Breast epithelium (tissue), 4 donors: ENCODE measurements around the gene RGS1. TPM values are rescaled to one million over a fixed set of nuclear protein-coding genes. Genes with fewer than 3 reads are reported as not detected.

Experiments used
- DNase-seq, 2 donors: peaks; one replicate each; pipeline ENCODE4 v3.0.0-alpha.2; 2019; ENCODE audit warnings: low spot score in 2 of 2
- H3K27ac ChIP-seq, 2 donors: fragments of 200-600 bp; sonication (generic) in 1 of 2; one replicate each; pipeline ENCODE4 v1.5.1; 2016 to 2019; ENCODE audit warnings: mild to moderate bottlenecking in 1 of 2
- H3K27me3 ChIP-seq, 2 donors: fragments of 200-600 bp; sonication (generic) in 1 of 2; one replicate each; pipeline versions ENCODE4 v1.5.1 to v1.6.0; 2017 to 2019; ENCODE audit warnings: control low read depth in 1 of 2, mild to moderate bottlenecking in 1 of 2
- H3K36me3 ChIP-seq: fragments of 200-600 bp; one replicate; pipeline ENCODE4 v1.5.1; 2019
- H3K4me1 ChIP-seq, 2 donors: fragments of 200-600 bp; sonication (generic); one replicate each; pipeline ENCODE4 v1.5.1; 2016 to 2019; ENCODE audit warnings: control low read depth in 1 of 2
- H3K4me3 ChIP-seq, 3 donors: fragments of 200-600 bp; sonication (generic); 1 replicate in 2 of 3; 2 replicates in 1 of 3; pipeline ENCODE4 v1.5.1; 2016 to 2019; ENCODE audit warnings: mild to moderate bottlenecking in 3 of 3, moderate library complexity in 2 of 3
- H3K9me3 ChIP-seq, 2 donors: fragments of 200-600 bp; sonication (generic) in 1 of 2; one replicate each; pipeline ENCODE4 v1.5.1; 2016 to 2019; ENCODE audit warnings: control low read depth in 1 of 2
- POLR2A ChIP-seq: fragments of 450-650 bp; IDR thresholded peaks from one replicate; pipeline ENCODE4 v1.6.1; 2016; ENCODE audit warnings: antibody characterized with exemption, mild to moderate bottlenecking, moderate library complexity
- POLR2AphosphoS5 ChIP-seq, 3 donors: sonication (generic); formaldehyde crosslinking; IDR thresholded peaks; one replicate each; pipeline ENCODE4 v1.6.1; 2017; ENCODE audit warnings: antibody characterized with exemption in 3 of 3
- intact Hi-C: fragments of 100-400 bp; cut with DNase I; formaldehyde crosslinking; loops from one replicate; pipeline ENCODE4 v1.15.1; 2023; ENCODE audit warnings: low total_unique reads
- total RNA-seq, 3 donors: library from RNA; depleted of rRNA; stranded (reverse); fragments of >200 nt; gene quantifications; one replicate each; pipeline ENCODE4 v1.1.0, GENCODE V29; 2016
- TF ChIP-seq, protein P1 (sequence below), 3 donors: fragments of 450-650 bp; IDR thresholded peaks; one replicate each; pipeline ENCODE4 v1.5.1; 2016 to 2017; ENCODE audit warnings: antibody characterized with exemption in 3 of 3, mild to moderate bottlenecking in 3 of 3, moderate library complexity in 3 of 3

Gene RGS1
- 100 to 1,000 TPM in 2 of 3 donors, 10 to 100 TPM in 1; 13.6 to 210 (median 189) TPM for total RNA-seq

DNA sequence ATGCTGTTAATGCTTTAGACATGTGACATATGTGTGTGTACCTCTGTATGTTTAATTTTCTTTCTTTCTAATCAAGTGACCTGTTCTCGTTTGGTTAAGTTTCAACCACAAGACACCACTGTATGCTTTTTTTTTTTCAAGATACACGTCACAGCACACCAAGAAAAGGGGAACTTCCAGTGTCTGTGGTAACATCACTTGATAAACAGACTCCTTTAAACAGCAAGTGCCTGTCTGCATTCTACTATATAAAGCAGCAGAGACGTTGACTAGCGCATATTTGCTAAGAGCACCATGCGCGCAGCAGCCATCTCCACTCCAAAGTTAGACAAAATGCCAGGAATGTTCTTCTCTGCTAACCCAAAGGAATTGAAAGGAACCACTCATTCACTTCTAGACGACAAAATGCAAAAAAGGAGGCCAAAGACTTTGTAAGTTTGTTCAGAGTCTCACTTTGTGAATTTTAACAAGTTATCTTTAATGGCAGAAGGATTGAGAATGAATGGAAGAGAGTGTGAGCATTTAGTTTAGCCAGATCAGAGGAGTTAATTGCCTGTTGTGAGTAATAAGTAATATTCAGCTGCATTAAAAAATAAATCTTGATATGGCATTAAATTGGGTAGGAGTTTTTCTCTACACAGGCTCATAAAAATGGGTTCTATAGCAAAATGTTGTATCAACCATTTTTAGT, at the start of gene RGS1:
TSS of gene RGS1 (plus strand) at position 275 of the 691 bp plus-strand sequence. CDS start at position 295, 20 bp downstream.
- intact Hi-C loops, result no loop called here
- DNase-seq, result no peak

GRCh38 chr1:192527111-192527795, 48.3 kb upstream of the RGS1 start:
- Histone ChIP-seq H3K4me1 (peaks cover 0 to 7% of the 10 kb centered on the region in 2 donors), H3K27me3 (no peaks in the 10 kb centered on the region), H3K27ac (no peak overlapping the region), H3K4me3 (no peak overlapping the region), H3K36me3 (no peaks in the 10 kb centered on the region), H3K9me3 (no peaks in the 10 kb centered on the region)
- no peak for DNase-seq
- intact Hi-C loops, result loop anchor here (10.0 kb wide), 1 partner anchor 382 kb away; no protein-coding TSS in a partner anchor
- TF ChIP-seq, protein P1, sequence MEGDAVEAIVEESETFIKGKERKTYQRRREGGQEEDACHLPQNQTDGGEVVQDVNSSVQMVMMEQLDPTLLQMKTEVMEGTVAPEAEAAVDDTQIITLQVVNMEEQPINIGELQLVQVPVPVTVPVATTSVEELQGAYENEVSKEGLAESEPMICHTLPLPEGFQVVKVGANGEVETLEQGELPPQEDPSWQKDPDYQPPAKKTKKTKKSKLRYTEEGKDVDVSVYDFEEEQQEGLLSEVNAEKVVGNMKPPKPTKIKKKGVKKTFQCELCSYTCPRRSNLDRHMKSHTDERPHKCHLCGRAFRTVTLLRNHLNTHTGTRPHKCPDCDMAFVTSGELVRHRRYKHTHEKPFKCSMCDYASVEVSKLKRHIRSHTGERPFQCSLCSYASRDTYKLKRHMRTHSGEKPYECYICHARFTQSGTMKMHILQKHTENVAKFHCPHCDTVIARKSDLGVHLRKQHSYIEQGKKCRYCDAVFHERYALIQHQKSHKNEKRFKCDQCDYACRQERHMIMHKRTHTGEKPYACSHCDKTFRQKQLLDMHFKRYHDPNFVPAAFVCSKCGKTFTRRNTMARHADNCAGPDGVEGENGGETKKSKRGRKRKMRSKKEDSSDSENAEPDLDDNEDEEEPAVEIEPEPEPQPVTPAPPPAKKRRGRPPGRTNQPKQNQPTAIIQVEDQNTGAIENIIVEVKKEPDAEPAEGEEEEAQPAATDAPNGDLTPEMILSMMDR (IDR thresholded peaks at IDR 0.05), result no peak
- no peak for TF ChIP-seq POLR2A
- no peak for TF ChIP-seq POLR2AphosphoS5 (IDR thresholded peaks at IDR 0.05)

More for the DNA sequence above, at the start of gene RGS1:
- Histone ChIP-seq H3K36me3 (no peaks in the 10 kb centered on the region), H3K27ac (no peak within 1 kb of the TSS), H3K4me3 (peak within 1 kb of the TSS in 2 of 3 donors; percentile 12 to 16), H3K9me3 (peaks cover 0 to under 1% of the 10 kb centered on the region in 2 donors), H3K27me3 (no peaks in the 10 kb centered on the region), H3K4me1 (no peaks in the 10 kb centered on the region)
- TF ChIP-seq POLR2AphosphoS5 (IDR thresholded peaks at IDR 0.05), result peak in 1 of 3 donors; percentile 55
- TF ChIP-seq, protein P1 (IDR thresholded peaks at IDR 0.05), result no peak

- TF ChIP-seq POLR2AphosphoS5 (IDR thresholded peaks at IDR 0.05) (no peak), POLR2A (no peak)
- TF ChIP-seq, protein P1 (IDR thresholded peaks at IDR 0.05), result no peak
- Histone ChIP-seq H3K36me3 (no peaks in the 10 kb centered on the region), H3K4me3 (no peak overlapping the region), H3K27ac (no peak overlapping the region), H3K4me1 (peaks cover 0 to 7% of the 10 kb centered on the region in 2 donors), H3K9me3 (no peaks in the 10 kb centered on the region), H3K27me3 (no peaks in the 10 kb centered on the region)
- DNase-seq, result no peak
- intact Hi-C loops, result loop anchor here (10.0 kb wide), 1 partner anchor 383 kb away; no protein-coding TSS in a partner anchor
Measured at GRCh38 chr1:192527950-192528349, 47.6 kb upstream of the RGS1 start.

- no peaks in the 10 kb centered on the region for H3K36me3 ChIP-seq
- peak overlapping the region in 1 of 2 donors; percentile 63 for H3K27ac ChIP-seq
- intact Hi-C loops, result loop anchor here (10.0 kb wide), 1 partner anchor 384 kb away; no protein-coding TSS in a partner anchor
- peaks cover 0 to 7% of the 10 kb centered on the region in 2 donors for H3K4me1 ChIP-seq
- no peak overlapping the region for H3K4me3 ChIP-seq
- TF ChIP-seq POLR2AphosphoS5 (IDR thresholded peaks at IDR 0.05), result no peak
- TF ChIP-seq, protein P1 (IDR thresholded peaks at IDR 0.05), result no peak
- no peak for TF ChIP-seq POLR2A
- no peaks in the 10 kb centered on the region for H3K27me3 ChIP-seq
- no peaks in the 10 kb centered on the region for H3K9me3 ChIP-seq
- no peak for DNase-seq
Measured at GRCh38 chr1:192529031-192529755, 46.4 kb upstream of the RGS1 start.
